ENCODE data around the gene PICALM. TPM values are rescaled to one million over a fixed set of nuclear protein-coding genes. Genes with fewer than 3 reads are reported as not detected.
A peak's percentile ranks its signal among the peaks of the same experiment; 100 is the strongest.

PICALM gene
- total RNA-seq, 4 donors from 2014 or later, result 201 to 292 (median 237) TPM

DNA sequence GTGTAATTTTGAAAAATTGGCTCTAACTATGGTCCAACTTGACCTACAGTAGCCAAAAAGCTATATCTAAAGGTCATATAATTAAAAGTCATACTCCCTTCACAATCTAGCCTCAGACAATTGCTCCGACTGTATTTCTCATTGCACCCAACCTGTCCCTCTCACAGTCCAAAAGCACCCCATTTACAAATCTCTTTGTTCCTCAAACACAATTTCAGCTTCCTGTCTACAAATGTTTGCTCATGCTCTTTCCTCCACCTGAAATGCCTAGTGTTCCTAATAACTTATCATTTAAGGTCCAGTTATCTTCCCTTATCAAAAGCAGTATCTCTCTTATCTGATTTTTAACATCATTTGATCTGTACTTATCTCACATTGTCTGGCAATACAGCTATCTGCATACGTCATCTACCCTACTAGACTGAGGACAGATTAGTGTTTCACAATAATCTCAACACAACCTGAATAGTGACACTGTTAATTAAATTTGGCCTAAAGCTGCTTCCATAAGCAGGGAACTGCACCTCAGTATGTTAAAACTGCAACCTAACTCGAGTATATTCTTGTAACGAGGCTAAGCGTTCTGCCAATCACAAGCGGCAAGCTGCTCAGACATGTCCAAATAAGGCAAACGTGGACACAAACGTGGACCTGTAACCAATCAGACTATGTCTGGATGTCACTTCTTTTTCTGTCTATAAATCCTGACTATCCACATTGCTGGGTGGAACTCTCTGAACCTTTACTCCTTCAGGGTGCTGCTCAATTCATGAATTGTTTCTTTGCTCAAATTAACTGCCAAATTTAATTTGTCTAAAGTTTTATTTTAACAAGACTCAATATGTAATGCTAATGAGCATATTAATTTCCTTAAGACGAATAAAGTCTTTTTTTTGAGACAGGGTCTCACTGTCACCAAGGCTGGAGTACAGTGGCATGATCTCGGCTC lies 15.9 kb downstream of the PICALM start:
- Histone ChIP-seq H3K4me1 (peaks cover 1 to 37% (median 11%) of the 10 kb centered on the region in 4 donors), H3K4me3 (no peak overlapping the region), H3K27ac (peak overlapping the region in 1 of 4 donors; percentile 29), H3K27me3 (no peaks in the 10 kb centered on the region), H3K9me3 (no peaks in the 10 kb centered on the region), H3K36me3 (no peaks in the 10 kb centered on the region)
- TF ChIP-seq POLR2A (IDR thresholded peaks at IDR 0.05), result no peak
- TF ChIP-seq, protein P1, sequence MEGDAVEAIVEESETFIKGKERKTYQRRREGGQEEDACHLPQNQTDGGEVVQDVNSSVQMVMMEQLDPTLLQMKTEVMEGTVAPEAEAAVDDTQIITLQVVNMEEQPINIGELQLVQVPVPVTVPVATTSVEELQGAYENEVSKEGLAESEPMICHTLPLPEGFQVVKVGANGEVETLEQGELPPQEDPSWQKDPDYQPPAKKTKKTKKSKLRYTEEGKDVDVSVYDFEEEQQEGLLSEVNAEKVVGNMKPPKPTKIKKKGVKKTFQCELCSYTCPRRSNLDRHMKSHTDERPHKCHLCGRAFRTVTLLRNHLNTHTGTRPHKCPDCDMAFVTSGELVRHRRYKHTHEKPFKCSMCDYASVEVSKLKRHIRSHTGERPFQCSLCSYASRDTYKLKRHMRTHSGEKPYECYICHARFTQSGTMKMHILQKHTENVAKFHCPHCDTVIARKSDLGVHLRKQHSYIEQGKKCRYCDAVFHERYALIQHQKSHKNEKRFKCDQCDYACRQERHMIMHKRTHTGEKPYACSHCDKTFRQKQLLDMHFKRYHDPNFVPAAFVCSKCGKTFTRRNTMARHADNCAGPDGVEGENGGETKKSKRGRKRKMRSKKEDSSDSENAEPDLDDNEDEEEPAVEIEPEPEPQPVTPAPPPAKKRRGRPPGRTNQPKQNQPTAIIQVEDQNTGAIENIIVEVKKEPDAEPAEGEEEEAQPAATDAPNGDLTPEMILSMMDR (IDR thresholded peaks at IDR 0.05), result no peak
- no peak for DNase-seq

DNA sequence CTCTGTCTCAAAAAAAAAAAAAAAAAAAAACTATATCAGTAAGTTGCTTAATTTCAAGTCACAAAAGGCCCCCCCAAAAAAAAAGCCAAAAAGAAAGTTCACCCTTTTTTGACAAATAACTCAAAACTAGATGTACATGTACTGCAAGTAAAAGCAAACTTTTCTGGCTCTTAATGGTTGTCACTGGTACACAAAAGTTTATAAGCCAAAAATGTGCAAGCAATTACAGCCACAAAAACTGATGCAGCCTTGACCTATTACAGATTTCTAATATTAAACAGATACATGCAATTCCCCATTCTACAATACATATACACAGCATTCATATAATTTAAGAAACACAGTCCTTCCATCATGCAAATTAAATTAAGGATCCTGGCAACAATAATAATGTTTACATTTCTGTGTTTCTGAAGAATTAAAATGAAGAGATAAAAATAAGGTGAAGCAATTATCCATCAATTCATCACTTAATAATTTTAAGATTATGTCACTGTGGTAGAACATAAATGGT lies 18.6 kb downstream of the PICALM start:
- Histone ChIP-seq H3K27ac (no peak overlapping the region), H3K4me1 (peaks cover 4 to 35% (median 13%) of the 10 kb centered on the region in 4 donors), H3K9me3 (no peaks in the 10 kb centered on the region), H3K4me3 (no peak overlapping the region), H3K36me3 (no peaks in the 10 kb centered on the region), H3K27me3 (no peaks in the 10 kb centered on the region)
- DNase-seq, result no peak
- TF ChIP-seq POLR2A (IDR thresholded peaks at IDR 0.05), result no peak
- TF ChIP-seq, protein P1 (IDR thresholded peaks at IDR 0.05), result no peak

DNA sequence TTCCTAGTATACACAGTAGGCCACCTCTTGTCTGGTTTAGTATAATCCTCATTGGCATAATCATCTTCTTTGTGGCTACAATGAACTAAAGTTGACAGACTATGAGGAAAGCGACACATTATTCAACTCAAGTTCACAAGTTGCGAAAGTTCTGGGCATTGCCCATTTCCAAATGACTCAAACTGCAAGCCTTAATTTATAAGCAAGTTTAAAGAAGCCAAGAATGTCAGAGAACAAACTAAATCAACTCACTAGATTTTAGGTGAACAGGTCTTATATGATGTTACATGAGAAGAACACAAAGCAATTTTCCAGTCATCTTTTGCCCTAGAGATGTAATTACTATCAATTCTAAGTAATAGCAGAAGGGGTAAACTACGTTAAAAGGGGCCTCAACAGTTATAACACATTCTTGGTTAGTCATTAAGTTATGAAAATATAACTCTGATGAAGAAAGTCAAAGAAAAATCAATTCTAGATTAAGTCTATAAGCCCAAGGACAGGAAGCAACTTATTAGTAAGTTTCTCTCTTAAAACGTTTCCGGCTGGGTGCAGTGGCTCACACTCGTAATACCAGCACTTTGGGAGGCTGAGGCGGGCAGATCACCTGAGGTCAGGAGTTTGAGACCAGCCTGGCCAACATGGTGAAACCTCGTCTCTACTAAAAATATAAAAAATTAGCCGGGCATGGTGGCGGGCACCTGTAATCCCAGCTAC lies 21.5 kb downstream of the PICALM start:
- Histone ChIP-seq H3K27me3 (no peaks in the 10 kb centered on the region), H3K4me3 (no peak overlapping the region), H3K36me3 (no peaks in the 10 kb centered on the region), H3K27ac (no peak overlapping the region), H3K9me3 (no peaks in the 10 kb centered on the region), H3K4me1 (peaks cover 0 to 30% (median 7%) of the 10 kb centered on the region in 4 donors)
- DNase-seq, result no peak
- no peak for TF ChIP-seq POLR2A (IDR thresholded peaks at IDR 0.05)
- TF ChIP-seq, protein P1 (IDR thresholded peaks at IDR 0.05), result no peak

DNA sequence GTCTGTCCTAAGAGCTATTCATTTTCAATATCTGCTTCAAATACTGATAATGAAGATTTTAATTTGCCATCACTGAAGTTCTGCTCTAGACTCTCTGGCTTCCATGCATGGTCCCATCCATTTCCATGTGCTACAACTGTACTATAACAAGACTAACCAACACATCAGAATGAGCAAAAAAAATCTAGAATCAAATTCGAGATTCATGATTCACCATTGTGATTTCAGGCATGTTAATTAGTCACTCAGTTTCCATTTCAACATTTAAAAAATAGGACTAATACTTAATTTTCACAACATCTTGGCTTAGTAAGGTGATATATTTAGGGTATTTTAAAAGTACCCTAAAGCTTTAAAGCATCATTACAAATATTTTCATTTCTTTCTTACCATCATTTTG lies 22.8 kb downstream of the PICALM start:
- Histone ChIP-seq H3K4me3 (no peak overlapping the region), H3K4me1 (peaks cover 0 to 29% (median 7%) of the 10 kb centered on the region in 4 donors), H3K27me3 (no peaks in the 10 kb centered on the region), H3K36me3 (no peaks in the 10 kb centered on the region), H3K9me3 (no peaks in the 10 kb centered on the region), H3K27ac (no peak overlapping the region)
- TF ChIP-seq, protein P1 (IDR thresholded peaks at IDR 0.05), result no peak
- TF ChIP-seq POLR2A (IDR thresholded peaks at IDR 0.05), result no peak
- DNase-seq, result no peak

DNA sequence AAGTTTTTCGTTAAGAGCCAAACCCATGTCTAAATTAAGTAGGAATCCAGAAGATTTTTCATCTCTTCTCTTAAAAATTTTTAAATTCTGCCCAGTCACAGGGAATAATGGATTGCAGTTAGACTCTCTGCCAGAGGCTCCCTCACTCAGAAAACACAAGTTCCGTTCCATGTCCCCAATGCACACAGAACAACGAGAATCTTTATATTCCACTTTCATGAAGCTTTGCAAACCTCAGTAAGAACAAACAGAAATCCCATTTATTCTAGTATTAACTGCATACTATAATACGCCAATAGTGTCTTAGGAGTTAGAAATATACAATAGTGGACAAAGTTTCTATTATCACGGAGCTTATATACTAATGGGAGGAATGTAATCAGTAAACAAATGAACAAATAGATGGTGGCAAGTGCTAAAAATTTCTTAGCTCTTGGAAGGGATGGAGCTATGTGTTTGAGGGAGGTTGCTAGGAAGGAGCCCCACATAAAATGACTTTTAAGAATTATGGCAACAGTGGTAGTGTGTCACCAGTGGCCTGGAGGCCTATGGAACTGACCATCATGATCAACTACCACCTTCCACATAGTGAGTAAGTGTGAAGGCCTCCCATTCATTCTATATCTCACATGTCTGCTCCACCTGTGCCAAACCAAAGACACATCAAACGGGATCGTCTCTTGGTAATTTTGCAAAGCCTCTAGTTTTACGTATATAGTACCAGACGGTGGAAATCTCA lies 24.9 kb downstream of the PICALM start:
- H3K36me3 ChIP-seq, result no peaks in the 10 kb centered on the region
- H3K9me3 ChIP-seq, result no peaks in the 10 kb centered on the region
- no peak for DNase-seq
- TF ChIP-seq POLR2A (IDR thresholded peaks at IDR 0.05), result no peak
- TF ChIP-seq, protein P1 (IDR thresholded peaks at IDR 0.05), result no peak
- H3K4me3 ChIP-seq, result no peak overlapping the region
- no peak overlapping the region for H3K27ac ChIP-seq
- peaks cover 0 to 27% (median 7%) of the 10 kb centered on the region in 4 donors for H3K4me1 ChIP-seq
- no peaks in the 10 kb centered on the region for H3K27me3 ChIP-seq
